HG03196 (cell line): Measurements from ENCODE around the gene TRAF4.
"Not testable (repeated sequence)": the region's sequence is repeated elsewhere in the genome, so short reads cannot be mapped to it uniquely, and the experiment has no call there.

Source experiments
- ATAC-seq: cut with Tn5 transposase; IDR thresholded peaks from one replicate; pipeline ENCODE4 v1.9.1; 2021; ENCODE audit not compliant: unreplicated experiment

Gene TRAF4

GRCh38 chr17:28773736-28774135 lies 29.9 kb downstream of the TRAF4 start:
- ATAC-seq, result no peak

DNA sequence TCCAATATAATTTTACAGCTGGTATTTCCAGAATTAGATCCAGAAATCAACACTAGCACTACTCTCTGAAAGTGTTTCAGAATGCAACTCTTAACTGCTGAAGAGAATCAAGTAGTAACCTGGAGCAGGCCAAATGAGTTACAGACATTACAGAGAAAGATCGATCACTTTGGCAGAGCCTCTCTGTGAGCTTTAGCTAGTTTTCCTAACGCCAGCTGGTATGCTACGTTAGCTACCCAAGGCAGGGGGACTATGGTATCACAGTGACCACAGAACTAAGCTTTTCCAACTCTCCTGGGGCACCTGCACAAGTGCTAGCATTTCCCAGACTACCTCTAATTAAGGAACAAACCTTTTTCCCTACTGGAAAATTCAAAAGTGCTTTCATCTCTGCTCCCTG lies 30.4 kb downstream of the TRAF4 start:
- ATAC-seq, result no peak

GRCh38 chr17:28777178-28777577 lies 33.4 kb downstream of the TRAF4 start:
- no peak for ATAC-seq

DNA sequence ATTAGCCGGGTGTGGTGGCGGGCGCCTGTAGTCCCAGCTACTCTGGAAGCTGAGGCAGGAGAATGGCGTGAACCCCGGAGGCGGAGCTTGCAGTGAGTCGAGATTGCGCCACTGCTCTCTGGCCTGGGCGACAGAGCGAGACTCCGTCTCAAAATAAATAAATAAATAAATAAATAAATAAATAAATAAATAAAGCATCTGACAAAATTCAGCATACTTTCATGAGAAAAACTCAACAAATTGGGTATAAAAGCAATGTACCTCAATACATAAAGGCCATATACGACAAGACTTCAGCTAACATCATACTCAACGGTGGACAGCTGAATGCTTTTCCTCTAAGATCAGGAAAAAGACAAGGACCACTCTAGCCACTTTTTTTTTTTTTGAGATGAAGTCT lies 35.8 kb downstream of the TRAF4 start:
- ATAC-seq, result not testable (repeated sequence)

GRCh38 chr17:28783161-28783560 lies 39.4 kb downstream of the TRAF4 start:
- no peak for ATAC-seq

DNA sequence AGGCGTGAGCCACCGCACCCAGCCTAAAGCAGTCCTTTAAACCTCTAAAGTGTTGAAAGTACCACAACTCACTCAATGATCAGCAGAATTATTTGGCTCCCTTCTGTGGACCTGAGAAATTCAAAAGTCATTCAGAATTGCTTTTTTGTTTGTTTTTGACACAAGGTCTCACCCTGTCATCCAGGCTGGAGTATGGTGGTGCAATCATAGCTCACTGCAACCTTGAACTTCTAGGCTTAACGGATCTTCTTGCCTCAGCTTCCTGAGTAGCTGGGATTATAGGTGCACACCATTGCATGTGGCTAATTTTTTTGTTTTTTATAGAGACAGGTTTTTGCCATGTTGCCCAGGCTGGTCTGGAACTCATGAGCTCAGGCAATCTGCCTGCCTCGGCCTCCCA lies 44.3 kb downstream of the TRAF4 start:
- ATAC-seq, result no peak

DNA sequence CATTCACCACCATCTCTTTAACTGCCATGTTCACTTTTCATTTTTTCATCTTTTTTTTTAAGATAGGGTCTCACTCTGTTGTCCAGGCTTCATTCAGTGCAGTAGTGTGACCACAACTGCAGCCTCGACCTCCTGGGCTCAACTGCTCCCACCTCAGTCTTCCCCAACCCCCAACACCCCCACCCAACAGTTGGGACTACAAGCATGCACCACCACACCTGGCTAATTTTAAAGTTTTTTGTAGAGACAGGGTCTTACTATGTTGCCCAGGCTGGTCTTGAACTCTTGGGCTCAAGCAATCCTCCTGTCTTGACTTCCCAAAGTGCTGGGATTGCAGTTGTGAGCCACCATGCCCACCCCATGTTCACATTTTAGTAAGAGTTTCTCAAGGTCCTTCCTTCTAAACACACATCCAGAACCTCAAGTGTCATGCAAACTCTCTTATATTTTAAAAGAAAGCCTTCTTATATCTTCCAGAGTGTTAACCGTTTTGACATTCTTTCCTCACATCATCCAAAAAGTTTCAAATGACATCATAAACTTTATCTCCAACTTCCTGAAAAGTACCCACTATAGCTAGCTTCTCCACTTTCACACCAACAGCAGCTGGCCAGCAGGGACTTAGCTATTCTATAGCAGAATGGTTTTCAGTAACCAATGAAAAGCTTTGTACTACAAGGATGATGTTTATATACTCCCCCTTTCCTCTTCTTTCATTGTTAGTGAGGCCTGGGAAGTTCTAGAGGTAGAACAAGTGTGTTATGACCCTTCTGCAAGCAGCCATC lies 49.3 kb downstream of the TRAF4 start:
- ATAC-seq, result no peak

DNA sequence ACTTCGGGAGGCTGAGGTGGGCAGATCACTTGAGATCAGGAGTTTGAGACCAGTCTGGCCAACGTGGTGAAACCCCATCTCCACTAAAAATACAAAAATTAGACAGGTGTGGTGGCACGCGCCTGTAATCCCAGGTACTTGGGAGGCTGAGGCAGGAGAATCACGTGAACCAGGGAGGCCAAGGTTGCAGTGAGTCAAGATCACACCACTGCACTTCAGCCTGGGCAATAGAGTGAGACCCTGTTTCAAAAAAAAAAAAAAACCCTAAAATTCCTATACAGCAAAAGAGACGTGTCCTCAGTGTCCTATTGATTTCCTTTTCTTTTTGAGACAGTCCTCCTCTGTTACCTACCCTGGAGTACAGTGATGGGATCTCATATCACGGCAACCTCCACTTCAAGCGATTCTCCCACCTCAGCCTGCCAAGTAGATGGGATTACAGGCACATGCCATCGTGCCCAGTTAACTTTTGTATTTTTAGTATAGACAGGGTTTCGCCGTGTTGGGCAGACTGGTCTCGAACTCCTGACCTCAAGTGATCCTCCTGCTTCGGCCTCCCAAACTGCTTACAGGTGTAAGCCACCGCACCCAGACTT lies 51.1 kb downstream of the TRAF4 start:
- ATAC-seq, result not testable (repeated sequence)

DNA sequence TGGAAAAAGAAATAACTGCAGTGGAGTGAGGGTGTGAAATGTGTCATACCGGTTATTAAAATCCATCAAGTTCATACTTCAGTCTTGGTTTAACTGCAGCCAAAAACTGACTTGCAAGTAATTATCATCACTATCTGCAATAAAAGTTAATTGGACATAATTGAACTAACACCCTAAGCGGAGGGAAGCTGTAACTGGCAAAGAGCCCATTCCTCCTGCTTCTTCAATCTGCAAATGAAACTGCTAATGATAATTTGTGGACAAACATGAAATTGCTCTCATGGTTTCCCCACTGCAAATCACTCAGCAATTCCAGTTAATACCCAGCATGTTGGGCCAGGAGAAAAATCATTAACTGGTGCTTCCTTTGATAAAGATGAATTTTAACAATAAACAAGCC lies 52.3 kb downstream of the TRAF4 start:
- no peak for ATAC-seq
